Mucosa of descending colon (tissue), 3 donors: ENCODE data around the gene AXL. TPM values are rescaled to one million over a fixed set of nuclear protein-coding genes. Genes with fewer than 3 reads are reported as not detected.

Source experiments
- ATAC-seq: fragments of 200-7000 bp; cut with Tn5 transposase; one replicate; pipeline ENCODE4 v1.9.1; 2020; ENCODE audit warnings: mild to moderate bottlenecking, moderate library complexity
- DNase-seq, 3 donors: peaks; one replicate each; pipeline ENCODE4 v3.0.0-alpha.2; 2020
- H3K36me3 ChIP-seq: fragments of 200-600 bp; one replicate; pipeline ENCODE4 v1.8.0; 2021; ENCODE audit warnings: low read depth, mild to moderate bottlenecking
- H3K4me1 ChIP-seq: fragments of 200-600 bp; one replicate; pipeline ENCODE4 v1.8.0; 2021; ENCODE audit warnings: low read depth, mild to moderate bottlenecking
- H3K4me3 ChIP-seq: fragments of 200-600 bp; one replicate; pipeline ENCODE4 v1.8.0; 2021; ENCODE audit warnings: mild to moderate bottlenecking
- H3K9me3 ChIP-seq: fragments of 200-600 bp; one replicate; pipeline ENCODE4 v1.8.0; 2021; ENCODE audit warnings: mild to moderate bottlenecking
- intact Hi-C, 2 donors: fragments of 100-400 bp; cut with DNase I in 1 of 2; cut with micrococcal nuclease in 1 of 2; formaldehyde crosslinking; loops; one replicate each; pipeline versions ENCODE4 v1.11.0 to v1.11.1; 2022; cut with DNase I, micrococcal nuclease
- total RNA-seq, 3 donors: library from RNA; stranded (reverse); fragmentation: NEBNext Ultra II Directional in 2 of 3; extraction: Animal tissue kit (Norgen Biotek cat#: 25700) in 2 of 3; gene quantifications; one replicate each; pipeline versions ENCODE4 v1.2.1 to v1.2.4, GENCODE V29; 2021 to 2023
- TF ChIP-seq, protein P1 (sequence below): fragments of 200-600 bp; IDR thresholded peaks from one replicate; pipeline ENCODE4 v1.8.0; 2022; ENCODE audit warnings: antibody characterized with exemption, mild to moderate bottlenecking
- donor health status: DM: no; HTN: no; CAD: no; lungs with moderate emphysema.
- donor health status: DM: no; HTN: no; CAD: no.
- donor health status: DM: no; HTN: yes; CAD: no.

The AXL gene
- total RNA-seq, 3 donors from 2014 or later, result 7.3 to 93.6 (median 19.3) TPM

DNA sequence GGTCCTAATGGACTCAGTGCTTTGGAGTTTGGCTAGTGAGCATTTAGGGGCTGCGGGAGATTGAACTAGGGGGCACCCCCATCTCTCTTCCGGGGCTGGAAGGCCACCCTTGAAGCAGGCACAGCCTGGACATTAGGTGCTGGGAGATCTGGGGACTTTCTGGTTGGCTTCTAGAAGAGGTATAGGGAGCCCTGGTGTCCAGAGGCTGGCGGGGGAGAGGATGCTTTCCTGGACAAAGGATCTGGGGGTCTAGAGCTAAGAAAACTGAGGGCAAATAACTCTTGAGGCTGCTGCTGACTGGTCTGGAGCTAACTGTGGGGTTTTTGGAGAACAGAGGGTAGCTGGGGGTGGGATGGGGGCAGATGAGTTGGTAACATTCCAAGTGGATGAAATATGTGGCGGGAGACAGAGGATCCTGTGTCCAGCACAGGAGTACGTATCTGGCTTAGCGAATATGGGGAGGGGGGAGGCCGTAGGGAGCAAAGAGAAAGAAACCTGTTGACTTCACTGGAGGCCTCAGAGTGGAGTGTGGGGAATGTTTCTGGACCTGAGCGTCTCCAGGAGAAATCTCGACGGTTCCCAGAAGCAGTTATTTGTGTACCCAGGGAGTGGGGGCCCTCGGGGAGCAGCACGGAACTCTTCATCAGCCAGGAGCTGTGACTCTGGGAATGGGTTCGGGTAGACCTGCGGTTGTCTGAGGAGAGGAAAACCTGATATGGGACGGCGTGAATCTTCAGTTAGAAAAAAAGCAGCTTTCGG lies 46.6 kb downstream of the AXL start:
- ATAC-seq (no peak), DNase-seq (peak in 2 of 3 donors; percentile 23 to 51)
- intact Hi-C loops, result no loop called here
- H3K36me3 ChIP-seq, result peaks cover 12% of the 10 kb centered on the region
- peaks cover 27% of the 10 kb centered on the region for H3K4me1 ChIP-seq
- TF ChIP-seq, protein P1, sequence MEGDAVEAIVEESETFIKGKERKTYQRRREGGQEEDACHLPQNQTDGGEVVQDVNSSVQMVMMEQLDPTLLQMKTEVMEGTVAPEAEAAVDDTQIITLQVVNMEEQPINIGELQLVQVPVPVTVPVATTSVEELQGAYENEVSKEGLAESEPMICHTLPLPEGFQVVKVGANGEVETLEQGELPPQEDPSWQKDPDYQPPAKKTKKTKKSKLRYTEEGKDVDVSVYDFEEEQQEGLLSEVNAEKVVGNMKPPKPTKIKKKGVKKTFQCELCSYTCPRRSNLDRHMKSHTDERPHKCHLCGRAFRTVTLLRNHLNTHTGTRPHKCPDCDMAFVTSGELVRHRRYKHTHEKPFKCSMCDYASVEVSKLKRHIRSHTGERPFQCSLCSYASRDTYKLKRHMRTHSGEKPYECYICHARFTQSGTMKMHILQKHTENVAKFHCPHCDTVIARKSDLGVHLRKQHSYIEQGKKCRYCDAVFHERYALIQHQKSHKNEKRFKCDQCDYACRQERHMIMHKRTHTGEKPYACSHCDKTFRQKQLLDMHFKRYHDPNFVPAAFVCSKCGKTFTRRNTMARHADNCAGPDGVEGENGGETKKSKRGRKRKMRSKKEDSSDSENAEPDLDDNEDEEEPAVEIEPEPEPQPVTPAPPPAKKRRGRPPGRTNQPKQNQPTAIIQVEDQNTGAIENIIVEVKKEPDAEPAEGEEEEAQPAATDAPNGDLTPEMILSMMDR, result no peak
- H3K4me3 ChIP-seq, result peak overlapping the region; percentile 77
- H3K9me3 ChIP-seq, result no peaks in the 10 kb centered on the region

DNA sequence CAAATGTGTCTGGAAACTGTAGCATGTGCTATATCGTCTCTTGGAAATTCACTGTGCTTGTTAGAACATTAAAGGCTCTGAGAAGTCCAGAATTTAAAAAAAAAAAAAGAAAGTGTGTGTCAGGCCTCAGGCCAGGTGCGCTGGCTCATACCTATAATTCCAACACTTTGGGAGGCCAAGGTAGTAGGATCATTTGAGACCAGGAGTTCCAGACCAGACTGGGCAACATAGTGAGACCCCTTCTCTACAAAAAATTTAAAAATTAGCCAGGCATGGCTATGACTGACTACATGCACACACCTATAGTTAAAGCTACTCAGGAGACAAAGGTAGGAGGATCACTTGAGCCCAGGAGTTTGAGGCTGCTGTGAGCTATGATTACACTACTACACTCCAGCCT lies 50.0 kb downstream of the AXL start:
- TF ChIP-seq, protein P1, result no peak
- H3K36me3 ChIP-seq, result peaks cover 24% of the 10 kb centered on the region

DNA sequence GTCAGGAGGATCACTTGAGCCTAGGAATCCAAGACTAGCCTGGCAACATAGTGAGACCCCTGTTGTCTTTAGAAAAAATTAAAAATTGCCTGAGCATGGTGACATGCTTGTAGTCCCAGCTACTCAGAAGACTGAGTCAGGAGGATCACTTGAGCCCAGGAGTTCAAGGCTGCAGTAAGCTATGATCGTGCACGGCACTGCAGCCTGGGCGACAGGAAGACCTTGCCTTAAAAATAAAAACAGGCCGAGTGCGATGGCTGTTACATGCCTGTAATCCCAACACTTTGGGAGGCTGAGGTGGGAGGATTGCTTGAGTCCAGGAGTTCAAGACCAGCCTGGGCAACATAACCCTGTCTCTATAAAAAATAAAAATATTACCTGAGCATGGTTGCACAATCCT lies 50.5 kb downstream of the AXL start:
- H3K36me3 ChIP-seq, result peaks cover 22% of the 10 kb centered on the region
- H3K4me1 ChIP-seq, result peaks cover 15% of the 10 kb centered on the region
- no peak overlapping the region for H3K4me3 ChIP-seq
- ATAC-seq, result no peak
- no peak for DNase-seq
- intact Hi-C loops, result no loop called here
- H3K9me3 ChIP-seq, result no peaks in the 10 kb centered on the region
- TF ChIP-seq, protein P1, result no peak

More for the DNA sequence above, 50.0 kb downstream of the AXL start:
- ATAC-seq, result no peak
- Histone ChIP-seq H3K9me3 (no peaks in the 10 kb centered on the region), H3K4me1 (peaks cover 17% of the 10 kb centered on the region), H3K4me3 (no peak overlapping the region)
- no peak for DNase-seq
- intact Hi-C loops, result no loop called here

DNA sequence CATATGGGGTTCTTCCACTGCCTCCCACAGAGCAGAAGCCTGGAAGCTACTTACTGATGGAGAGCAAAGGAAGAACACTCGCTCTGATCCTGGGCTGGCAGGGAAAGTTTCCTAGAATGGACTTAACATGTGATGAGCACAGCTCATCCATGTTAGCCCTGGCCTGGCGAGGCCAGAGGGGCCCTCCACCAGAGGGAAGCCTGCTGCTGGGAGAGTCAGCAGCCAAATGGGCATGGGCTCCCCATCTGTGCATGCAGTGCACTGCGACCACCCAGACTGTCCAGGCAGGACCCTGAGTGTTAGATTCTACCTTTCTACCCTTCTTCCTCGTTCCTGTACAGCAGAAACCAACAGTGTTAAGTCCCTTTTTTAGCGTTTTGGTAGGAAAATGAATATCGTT lies 54.1 kb downstream of the AXL start:
- H3K4me1 ChIP-seq, result no peaks in the 10 kb centered on the region
- DNase-seq (no peak), ATAC-seq (no peak)
- intact Hi-C loops, result no loop called here
- TF ChIP-seq, protein P1, result no peak
- no peaks in the 10 kb centered on the region for H3K9me3 ChIP-seq
- H3K36me3 ChIP-seq, result peaks cover 40% of the 10 kb centered on the region
- H3K4me3 ChIP-seq, result no peak overlapping the region

DNA sequence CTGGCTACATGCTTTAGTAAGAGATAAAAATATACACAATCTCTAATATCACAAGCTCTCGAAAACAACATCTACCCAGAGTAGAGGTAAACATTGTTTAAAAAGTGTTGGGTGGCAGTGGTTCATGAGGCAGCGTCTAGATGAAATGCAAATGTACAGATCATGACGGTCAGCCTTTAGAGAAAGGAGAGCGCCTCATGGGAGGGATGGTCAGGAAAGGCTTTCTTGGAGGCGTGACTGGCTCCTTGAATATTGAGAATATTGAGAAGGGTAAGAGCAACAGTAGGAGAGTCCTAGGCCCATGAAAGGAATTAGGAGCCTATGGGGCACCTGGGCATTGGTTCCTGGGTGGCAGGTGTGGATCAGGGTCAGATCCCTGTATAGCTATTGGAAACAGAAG lies 55.8 kb downstream of the AXL start:
- intact Hi-C loops, result no loop called here
- ATAC-seq, result no peak
- TF ChIP-seq, protein P1, result no peak
- no peak for DNase-seq
- Histone ChIP-seq H3K4me3 (no peak overlapping the region), H3K4me1 (no peaks in the 10 kb centered on the region), H3K36me3 (peaks cover 45% of the 10 kb centered on the region), H3K9me3 (no peaks in the 10 kb centered on the region)
